Measurements from ENCODE around the gene FCGR1A. TPM values are rescaled to one million over a fixed set of nuclear protein-coding genes. Genes with fewer than 3 reads are reported as not detected.
"Not testable (repeated sequence)": the region's sequence is repeated elsewhere in the genome, so short reads cannot be mapped to it uniquely, and the experiment has no call there.

The FCGR1A gene
- total and polyA plus RNA-seq, 5 donors from 2014 or later: not detected

GRCh38 chr1:149804417-149805080, 22.1 kb downstream of the FCGR1A start:
- H3K9me3 ChIP-seq (ENCODE audit: control insufficient read depth in 2 of 2, low read length in 2 of 2); H3K9me3 Mint-ChIP-seq; H3K36me3 Mint-ChIP-seq; DNase-seq; ATAC-seq (ENCODE audit: low read depth in 2 of 2); H3K27ac Mint-ChIP-seq; H3K27me3 Mint-ChIP-seq; H3K27me3 ChIP-seq (ENCODE audit: control insufficient read depth, insufficient read depth, low read length); H3K4me3 ChIP-seq (ENCODE audit: low read depth, low read length); H3K36me3 ChIP-seq (ENCODE audit: control insufficient read depth, insufficient read depth, low read length); H3K4me1 ChIP-seq (ENCODE audit: control insufficient read depth, insufficient read depth, low read length, poor library complexity, severe bottlenecking); H3K4me1 Mint-ChIP-seq; H3K4me3 Mint-ChIP-seq; H3K27ac ChIP-seq (ENCODE audit: insufficient read depth, low read length, poor library complexity, severe bottlenecking): not testable (repeated sequence)

GRCh38 chr1:149810697-149811405, 28.4 kb downstream of the FCGR1A start:
- H3K4me3 ChIP-seq (ENCODE audit: low read depth, low read length): peak overlapping the region; percentile 74
- Mint-ChIP-seq H3K4me3 (peak overlapping the region; percentile 59 to 100 (median 81)), H3K27ac (peak overlapping the region in 1 of 3 donors; percentile 98), H3K4me1 (peaks cover 0 to 18% (median 7%) of the 10 kb centered on the region in 4 donors)
- not testable (repeated sequence) for H3K9me3 Mint-ChIP-seq; H3K27me3 ChIP-seq (ENCODE audit: control insufficient read depth, insufficient read depth, low read length); H3K4me1 ChIP-seq (ENCODE audit: control insufficient read depth, insufficient read depth, low read length, poor library complexity, severe bottlenecking); H3K36me3 Mint-ChIP-seq; H3K27me3 Mint-ChIP-seq; H3K27ac ChIP-seq (ENCODE audit: insufficient read depth, low read length, poor library complexity, severe bottlenecking); ATAC-seq (ENCODE audit: low read depth in 2 of 2); H3K36me3 ChIP-seq (ENCODE audit: control insufficient read depth, insufficient read depth, low read length); H3K9me3 ChIP-seq (ENCODE audit: control insufficient read depth in 2 of 2, low read length in 2 of 2)
- DNase-seq: peak in 1 of 3 donors; percentile 11

GRCh38 chr1:149811514-149811889, 29.0 kb downstream of the FCGR1A start:
- H3K27ac Mint-ChIP-seq: peak overlapping the region in 2 of 3 donors; percentile 98 to 99
- Histone ChIP-seq H3K4me3 (ENCODE audit: low read depth, low read length) (peak overlapping the region; percentile 74), H3K27ac (ENCODE audit: insufficient read depth, low read length, poor library complexity, severe bottlenecking) (peak overlapping the region; percentile 72)
- not testable (repeated sequence) for H3K9me3 ChIP-seq (ENCODE audit: control insufficient read depth in 2 of 2, low read length in 2 of 2); H3K36me3 Mint-ChIP-seq; H3K36me3 ChIP-seq (ENCODE audit: control insufficient read depth, insufficient read depth, low read length); ATAC-seq (ENCODE audit: low read depth in 2 of 2); H3K27me3 ChIP-seq (ENCODE audit: control insufficient read depth, insufficient read depth, low read length); H3K27me3 Mint-ChIP-seq; H3K9me3 Mint-ChIP-seq; H3K4me1 ChIP-seq (ENCODE audit: control insufficient read depth, insufficient read depth, low read length, poor library complexity, severe bottlenecking)
- peak in 2 of 3 donors; percentile 11 to 22 for DNase-seq
- H3K4me3 Mint-ChIP-seq: peak overlapping the region; percentile 89 to 100 (median 98)
- peaks cover 0 to 16% (median 7%) of the 10 kb centered on the region in 4 donors for H3K4me1 Mint-ChIP-seq

- not testable (repeated sequence) for H3K9me3 Mint-ChIP-seq; H3K9me3 ChIP-seq (ENCODE audit: control insufficient read depth in 2 of 2, low read length in 2 of 2); H3K4me1 ChIP-seq (ENCODE audit: control insufficient read depth, insufficient read depth, low read length, poor library complexity, severe bottlenecking); H3K27me3 ChIP-seq (ENCODE audit: control insufficient read depth, insufficient read depth, low read length); H3K27me3 Mint-ChIP-seq; H3K36me3 Mint-ChIP-seq; H3K36me3 ChIP-seq (ENCODE audit: control insufficient read depth, insufficient read depth, low read length)
- H3K4me3 ChIP-seq (ENCODE audit: low read depth, low read length): peak overlapping the region; percentile 73
- peak overlapping the region; percentile 98 to 99 (median 98) for H3K27ac Mint-ChIP-seq
- peaks cover 0 to 16% (median 7%) of the 10 kb centered on the region in 4 donors for H3K4me1 Mint-ChIP-seq
- ATAC-seq (ENCODE audit: low read depth in 2 of 2) (peak; percentile 90 to 91), DNase-seq (peak; percentile 80 to 93 (median 91))
- peak overlapping the region; percentile 74 for H3K27ac ChIP-seq (ENCODE audit: insufficient read depth, low read length, poor library complexity, severe bottlenecking)
- H3K4me3 Mint-ChIP-seq: peak overlapping the region; percentile 86 to 100 (median 98)
These were observed 29.7 kb downstream of the FCGR1A start for GRCh38 chr1:149811890-149812829.

GRCh38 chr1:149812893-149813801, 30.7 kb downstream of the FCGR1A start:
- Histone ChIP-seq H3K4me3 (ENCODE audit: low read depth, low read length) (peak overlapping the region; percentile 41), H3K27ac (ENCODE audit: insufficient read depth, low read length, poor library complexity, severe bottlenecking) (peak overlapping the region; percentile 74)
- H3K36me3 ChIP-seq (ENCODE audit: control insufficient read depth, insufficient read depth, low read length); H3K4me1 ChIP-seq (ENCODE audit: control insufficient read depth, insufficient read depth, low read length, poor library complexity, severe bottlenecking); H3K9me3 ChIP-seq (ENCODE audit: control insufficient read depth in 2 of 2, low read length in 2 of 2); H3K9me3 Mint-ChIP-seq; H3K36me3 Mint-ChIP-seq; H3K27me3 Mint-ChIP-seq; H3K27me3 ChIP-seq (ENCODE audit: control insufficient read depth, insufficient read depth, low read length): not testable (repeated sequence)
- H3K27ac Mint-ChIP-seq: peak overlapping the region; percentile 98 to 99 (median 98)
- peak; percentile 56 to 58 for ATAC-seq (ENCODE audit: low read depth in 2 of 2)
- H3K4me3 Mint-ChIP-seq: peak overlapping the region; percentile 86 to 100 (median 98)
- peaks cover 0 to 16% (median 7%) of the 10 kb centered on the region in 4 donors for H3K4me1 Mint-ChIP-seq
- DNase-seq: peak; percentile 68 to 87 (median 86)

DNA sequence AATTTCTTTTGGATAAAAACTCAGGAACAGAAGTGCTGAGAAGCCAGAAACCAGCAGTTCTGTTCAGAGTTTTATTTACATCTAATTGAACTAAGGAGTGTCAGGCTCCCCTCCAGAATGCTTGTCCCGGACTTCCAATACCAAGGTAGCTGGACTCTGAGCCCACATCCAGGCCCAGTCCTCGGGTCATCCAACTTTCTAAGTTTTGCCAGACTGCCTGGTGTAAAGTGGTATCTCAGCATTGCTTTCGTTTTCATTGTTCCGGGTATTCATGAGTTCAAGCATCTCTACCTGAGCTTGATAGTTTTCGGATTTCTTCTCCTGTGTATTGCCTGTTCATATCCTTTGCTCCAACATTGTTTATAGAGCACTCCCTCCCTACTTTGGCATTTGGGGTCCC, 37.9 kb downstream of the FCGR1A start:
- not testable (repeated sequence) for H3K27ac ChIP-seq (ENCODE audit: insufficient read depth, low read length, poor library complexity, severe bottlenecking); H3K4me3 Mint-ChIP-seq; H3K27me3 ChIP-seq (ENCODE audit: control insufficient read depth, insufficient read depth, low read length); H3K9me3 Mint-ChIP-seq; H3K36me3 ChIP-seq (ENCODE audit: control insufficient read depth, insufficient read depth, low read length); H3K4me1 ChIP-seq (ENCODE audit: control insufficient read depth, insufficient read depth, low read length, poor library complexity, severe bottlenecking); H3K27ac Mint-ChIP-seq; DNase-seq; H3K9me3 ChIP-seq (ENCODE audit: control insufficient read depth in 2 of 2, low read length in 2 of 2); H3K4me3 ChIP-seq (ENCODE audit: low read depth, low read length); H3K4me1 Mint-ChIP-seq; H3K36me3 Mint-ChIP-seq; ATAC-seq (ENCODE audit: low read depth in 2 of 2); H3K27me3 Mint-ChIP-seq

- not testable (repeated sequence) for DNase-seq; H3K27ac ChIP-seq (ENCODE audit: insufficient read depth, low read length, poor library complexity, severe bottlenecking); H3K4me1 Mint-ChIP-seq; H3K4me1 ChIP-seq (ENCODE audit: control insufficient read depth, insufficient read depth, low read length, poor library complexity, severe bottlenecking); H3K4me3 ChIP-seq (ENCODE audit: low read depth, low read length); H3K9me3 Mint-ChIP-seq; H3K27me3 ChIP-seq (ENCODE audit: control insufficient read depth, insufficient read depth, low read length); H3K36me3 ChIP-seq (ENCODE audit: control insufficient read depth, insufficient read depth, low read length); H3K27ac Mint-ChIP-seq; H3K4me3 Mint-ChIP-seq; H3K36me3 Mint-ChIP-seq; H3K27me3 Mint-ChIP-seq; ATAC-seq (ENCODE audit: low read depth in 2 of 2); H3K9me3 ChIP-seq (ENCODE audit: control insufficient read depth in 2 of 2, low read length in 2 of 2)
These were observed 44.1 kb downstream of the FCGR1A start for GRCh38 chr1:149826555-149826954.

Measured in CD4-positive, CD25-positive, alpha-beta regulatory T cell (primary cell).